ENCODE data around the gene SRXN1.

Gene SRXN1

GRCh38 chr20:664151-664550, 11.2 kb upstream of the SRXN1 start:
- no peak for DNase-seq (ENCODE audit: low read depth in 1 of 2, low spot score in 1 of 2)
- H3K27me3 ChIP-seq (ENCODE audit: insufficient read depth, poor library complexity, severe bottlenecking) = peaks cover 26% of the 10 kb centered on the region
- no peak overlapping the region for H3K4me3 ChIP-seq (replicated peaks; ENCODE audit: insufficient read depth, low read length)
- H3K27ac ChIP-seq (replicated peaks) = no peak overlapping the region
- TF ChIP-seq SPI1 (IDR thresholded peaks at IDR 0.05; ENCODE audit: borderline replicate concordance, low read depth) (no peak), CTCF (IDR thresholded peaks at IDR 0.05; ENCODE audit: insufficient read depth, low read length) (no peak), REST (IDR thresholded peaks at IDR 0.05; ENCODE audit: insufficient replicate concordance, low read depth) (no peak)

GRCh38 chr20:663315-664090, 10.5 kb upstream of the SRXN1 start:
- H3K4me3 ChIP-seq (replicated peaks; ENCODE audit: insufficient read depth, low read length) = no peak overlapping the region
- no peak overlapping the region for H3K27ac ChIP-seq (replicated peaks)
- TF ChIP-seq POLR2AphosphoS5 (IDR thresholded peaks at IDR 0.05; ENCODE audit: low read depth) (no peak), SPI1 (IDR thresholded peaks at IDR 0.05; ENCODE audit: borderline replicate concordance, low read depth) (no peak), GABPA (IDR thresholded peaks at IDR 0.05; ENCODE audit: low read depth) (no peak), CTCF (IDR thresholded peaks at IDR 0.05; ENCODE audit: insufficient read depth, low read length) (no peak), REST (IDR thresholded peaks at IDR 0.05; ENCODE audit: insufficient replicate concordance, low read depth) (no peak)
- peaks cover 26% of the 10 kb centered on the region for H3K27me3 ChIP-seq (ENCODE audit: insufficient read depth, poor library complexity, severe bottlenecking)
- peak; percentile 44 to 49 for DNase-seq (ENCODE audit: low read depth in 1 of 2, low spot score in 1 of 2)

- TF ChIP-seq POLR2AphosphoS5 (IDR thresholded peaks at IDR 0.05; ENCODE audit: low read depth) (no peak), CTCF (IDR thresholded peaks at IDR 0.05; ENCODE audit: insufficient read depth, low read length) (no peak), REST (IDR thresholded peaks at IDR 0.05; ENCODE audit: insufficient replicate concordance, low read depth) (no peak), SPI1 (IDR thresholded peaks at IDR 0.05; ENCODE audit: borderline replicate concordance, low read depth) (no peak), GABPA (IDR thresholded peaks at IDR 0.05; ENCODE audit: low read depth) (no peak)
- Histone ChIP-seq H3K4me3 (replicated peaks; ENCODE audit: insufficient read depth, low read length) (no peak overlapping the region), H3K27me3 (ENCODE audit: insufficient read depth, poor library complexity, severe bottlenecking) (peaks cover 23% of the 10 kb centered on the region), H3K27ac (replicated peaks) (no peak overlapping the region)
- DNase-seq (ENCODE audit: low read depth in 1 of 2, low spot score in 1 of 2) = no peak
These were observed 9.5 kb upstream of the SRXN1 start for GRCh38 chr20:662277-663192.
